ENCODE data around the gene ATF7IP2. TPM values are rescaled to one million over a fixed set of nuclear protein-coding genes. Genes with fewer than 3 reads are reported as not detected.

Gene ATF7IP2
- total RNA-seq, 1 experiment from 2014 or later, result not detected

DNA sequence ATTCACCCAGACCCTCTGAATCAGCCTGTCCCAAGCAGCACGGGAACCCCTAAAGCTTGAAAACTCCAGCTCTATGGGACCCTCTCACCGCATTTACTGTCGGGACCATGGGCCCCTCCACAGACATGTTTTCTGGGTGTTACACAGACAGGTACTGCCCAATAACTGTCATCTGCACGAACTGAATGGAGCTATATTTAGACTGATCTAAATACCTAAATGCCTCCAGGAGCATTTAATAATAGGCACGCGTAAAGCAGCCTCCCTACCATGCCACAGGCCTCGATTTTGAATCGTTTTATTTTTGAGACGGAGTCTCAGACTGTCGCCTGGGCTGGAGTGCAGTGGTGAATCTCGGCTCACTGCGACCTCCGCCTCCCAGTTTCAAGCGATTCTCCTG, 144.8 kb downstream of the ATF7IP2 start:
- Histone ChIP-seq H3K9me2 (ENCODE audit: insufficient read depth) (no peaks in the 10 kb centered on the region), H3K4me2 (no peak overlapping the region), H3K36me3 (ENCODE audit: low read depth) (peaks cover 3% of the 10 kb centered on the region; the same call in 1 of the 2 replicates), H4K20me1 (ENCODE audit: insufficient read depth) (no peaks in the 10 kb centered on the region), H3K4me3 (no peak overlapping the region), H2AFZ (no peak overlapping the region), H3F3A (ENCODE audit: insufficient read depth, low read depth) (peaks cover 23% of the 10 kb centered on the region), H3K79me2 (ENCODE audit: low read depth) (0 out of 2 replicates have a peak, but pooled peaks cover 4% of the 10 kb centered on the region), H3K4me1 (replicated peaks; ENCODE audit: insufficient read depth) (peaks cover 30% of the 10 kb centered on the region), H3K27ac (no peak overlapping the region), H3K9me3 (ENCODE audit: insufficient read depth, low read depth) (no peaks in the 10 kb centered on the region), H3K27me3 (ENCODE audit: insufficient read depth, low read depth) (no peaks in the 10 kb centered on the region)
- intact Hi-C loops (cut with micrococcal nuclease; ENCODE audit: unreplicated experiment), result no loop called here
- no TSS peak for BruUV-seq (replicated peaks)
- no peak for DNase-seq
- ChIA-PET POLR2A (ENCODE audit: unreplicated experiment) (no interaction called here), CTCF (interaction anchor here (1.0 kb wide), 1 partner anchor 16 kb away, joined by 5 read pairs; no protein-coding TSS in a partner anchor)
- TF ChIP-seq, protein P1, sequence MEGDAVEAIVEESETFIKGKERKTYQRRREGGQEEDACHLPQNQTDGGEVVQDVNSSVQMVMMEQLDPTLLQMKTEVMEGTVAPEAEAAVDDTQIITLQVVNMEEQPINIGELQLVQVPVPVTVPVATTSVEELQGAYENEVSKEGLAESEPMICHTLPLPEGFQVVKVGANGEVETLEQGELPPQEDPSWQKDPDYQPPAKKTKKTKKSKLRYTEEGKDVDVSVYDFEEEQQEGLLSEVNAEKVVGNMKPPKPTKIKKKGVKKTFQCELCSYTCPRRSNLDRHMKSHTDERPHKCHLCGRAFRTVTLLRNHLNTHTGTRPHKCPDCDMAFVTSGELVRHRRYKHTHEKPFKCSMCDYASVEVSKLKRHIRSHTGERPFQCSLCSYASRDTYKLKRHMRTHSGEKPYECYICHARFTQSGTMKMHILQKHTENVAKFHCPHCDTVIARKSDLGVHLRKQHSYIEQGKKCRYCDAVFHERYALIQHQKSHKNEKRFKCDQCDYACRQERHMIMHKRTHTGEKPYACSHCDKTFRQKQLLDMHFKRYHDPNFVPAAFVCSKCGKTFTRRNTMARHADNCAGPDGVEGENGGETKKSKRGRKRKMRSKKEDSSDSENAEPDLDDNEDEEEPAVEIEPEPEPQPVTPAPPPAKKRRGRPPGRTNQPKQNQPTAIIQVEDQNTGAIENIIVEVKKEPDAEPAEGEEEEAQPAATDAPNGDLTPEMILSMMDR (conservative IDR thresholded peaks at IDR 0.05), result no peak
- no peak for TF ChIP-seq EZH2 (IDR thresholded peaks at IDR 0.05; ENCODE audit: low read depth)

DNA sequence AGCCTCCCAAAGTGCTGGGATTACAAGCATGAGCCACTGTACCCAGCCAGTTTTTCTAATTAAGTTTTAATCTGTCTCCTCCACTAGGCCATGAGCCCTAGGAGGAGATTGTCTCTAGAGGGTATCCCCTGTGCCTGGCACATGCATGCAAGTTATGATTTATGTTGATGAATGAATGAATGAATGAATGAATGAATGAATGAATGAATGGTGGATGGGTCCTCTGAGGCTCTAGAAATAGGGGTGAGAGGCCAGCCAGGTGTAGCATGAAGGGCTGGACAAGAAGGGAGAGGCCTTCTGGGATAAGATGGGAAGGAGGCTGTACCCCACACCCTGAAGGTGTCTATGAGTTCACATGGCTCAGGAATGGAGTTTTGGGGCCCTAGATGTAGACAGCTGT, 145.7 kb downstream of the ATF7IP2 start:
- ChIA-PET POLR2A (ENCODE audit: unreplicated experiment) (no interaction called here), CTCF (no interaction called here)
- H3K79me2 ChIP-seq (ENCODE audit: low read depth), result 0 out of 2 replicates have a peak, but pooled peaks cover 4% of the 10 kb centered on the region
- no peak overlapping the region for H3K27ac ChIP-seq
- no TSS peak for BruUV-seq (replicated peaks)
- H3K27me3 ChIP-seq (ENCODE audit: insufficient read depth, low read depth), result no peaks in the 10 kb centered on the region
- no peaks in the 10 kb centered on the region for H3K9me2 ChIP-seq (ENCODE audit: insufficient read depth)
- no peak for DNase-seq
- H3K4me1 ChIP-seq (replicated peaks; ENCODE audit: insufficient read depth), result peaks cover 37% of the 10 kb centered on the region
- H3K4me3 ChIP-seq, result no peak overlapping the region
- H3K9me3 ChIP-seq (ENCODE audit: insufficient read depth, low read depth), result no peaks in the 10 kb centered on the region
- peaks cover 20% of the 10 kb centered on the region for H3F3A ChIP-seq (ENCODE audit: insufficient read depth, low read depth)
- intact Hi-C loops (cut with micrococcal nuclease; ENCODE audit: unreplicated experiment), result no loop called here
- TF ChIP-seq EZH2 (IDR thresholded peaks at IDR 0.05; ENCODE audit: low read depth), result no peak
- TF ChIP-seq, protein P1 (conservative IDR thresholded peaks at IDR 0.05), result no peak
- no peak overlapping the region for H3K4me2 ChIP-seq
- no peaks in the 10 kb centered on the region for H4K20me1 ChIP-seq (ENCODE audit: insufficient read depth)
- H2AFZ ChIP-seq, result no peak overlapping the region
- peaks cover 8% of the 10 kb centered on the region; the same call in 1 of the 2 replicates for H3K36me3 ChIP-seq (ENCODE audit: low read depth)

Other genes with a start within 250 kb of the ATF7IP2 start
- gene GRIN2A, start 203.6 kb upstream of the ATF7IP2 start, total RNA-seq (2021), result not detected in 2 replicates
- 82.5 and 137 TPM in 2 replicates for gene EMP2, start 194.5 kb downstream of the ATF7IP2 start, total RNA-seq (2021)

Data from PC-9 (cell line).